ENCODE results near the gene PLCB4. TPM values are rescaled to one million over a fixed set of nuclear protein-coding genes. Genes with fewer than 3 reads are reported as not detected.

PLCB4 gene
- polyA plus RNA-seq, 3 donors: not detected

GRCh38 chr20:9457136-9457535 is 388.2 kb downstream of the PLCB4 start:
- Mint-ChIP-seq H3K27ac (peak overlapping the region in 3 of 7 donors; percentile 45 to 83 (median 45)), H3K36me3 (peaks cover 0 to 3% of the 10 kb centered on the region in 2 donors), H3K9me3 (peaks cover 0 to 8% (median 0%) of the 10 kb centered on the region in 7 donors), H3K4me1 (peaks cover 49% of the 10 kb centered on the region), H3K4me3 (peak overlapping the region in 1 of 2 donors; percentile 68), H3K27me3 (ENCODE audit: low read depth in 3 of 3) (peaks cover 0 to 1% (median 0%) of the 10 kb centered on the region in 3 donors)
- peak; percentile 14 to 63 (median 40) for DNase-seq
- no peaks in the 10 kb centered on the region for H4K20me1 ChIP-seq (ENCODE audit: insufficient read depth, low read length)
- H3K27ac ChIP-seq (ENCODE audit: low read depth in 1 of 2, low read length in 2 of 2): no peak overlapping the region
- intact Hi-C loops (cut with micrococcal nuclease): loop anchor here in 1 of 2 donors (5.0 kb wide), 1 partner anchor 50 kb away; no protein-coding TSS in a partner anchor
- H3K79me2 ChIP-seq (ENCODE audit: insufficient read depth, low read length): no peaks in the 10 kb centered on the region
- H3K36me3 ChIP-seq (replicated peaks in 1 of 2; ENCODE audit: control insufficient read depth in 1 of 2, insufficient read depth in 2 of 2, low read length in 2 of 2): no peaks in the 10 kb centered on the region
- H3K9ac ChIP-seq (ENCODE audit: insufficient read depth, low read length, poor library complexity, severe bottlenecking): no peak overlapping the region
- H2AFZ ChIP-seq (ENCODE audit: insufficient read depth, low read depth, low read length, poor library complexity, severe bottlenecking): no peak overlapping the region
- H3K4me1 ChIP-seq (ENCODE audit: control insufficient read depth in 1 of 2, insufficient read depth in 2 of 2, low read length in 2 of 2): peaks cover 33 to 52% of the 10 kb centered on the region in 2 donors
- no peak for TF ChIP-seq CTCF (IDR thresholded peaks at IDR 0.05)
- peak overlapping the region in 1 of 3 experiments; percentile 47 for H3K4me3 ChIP-seq (replicated peaks in 1 of 3; ENCODE audit: low read depth in 2 of 3, low read length in 3 of 3)
- no CpG with 5 or more reads among the region's 2 CpGs for WGBS (ENCODE audit: insufficient coverage)
- peak overlapping the region; percentile 42 for H3K4me2 ChIP-seq (replicated peaks; ENCODE audit: extremely low read depth, low read length, poor library complexity, severe bottlenecking)
- no peaks in the 10 kb centered on the region for H3K27me3 ChIP-seq (ENCODE audit: control insufficient read depth in 2 of 2, insufficient read depth in 2 of 2, low read length in 2 of 2)
- H3K9me3 ChIP-seq (replicated peaks in 1 of 2; ENCODE audit: control insufficient read depth in 1 of 2, insufficient read depth in 1 of 2, low read length in 2 of 2): peaks cover 0 to 7% of the 10 kb centered on the region in 2 donors

DNA sequence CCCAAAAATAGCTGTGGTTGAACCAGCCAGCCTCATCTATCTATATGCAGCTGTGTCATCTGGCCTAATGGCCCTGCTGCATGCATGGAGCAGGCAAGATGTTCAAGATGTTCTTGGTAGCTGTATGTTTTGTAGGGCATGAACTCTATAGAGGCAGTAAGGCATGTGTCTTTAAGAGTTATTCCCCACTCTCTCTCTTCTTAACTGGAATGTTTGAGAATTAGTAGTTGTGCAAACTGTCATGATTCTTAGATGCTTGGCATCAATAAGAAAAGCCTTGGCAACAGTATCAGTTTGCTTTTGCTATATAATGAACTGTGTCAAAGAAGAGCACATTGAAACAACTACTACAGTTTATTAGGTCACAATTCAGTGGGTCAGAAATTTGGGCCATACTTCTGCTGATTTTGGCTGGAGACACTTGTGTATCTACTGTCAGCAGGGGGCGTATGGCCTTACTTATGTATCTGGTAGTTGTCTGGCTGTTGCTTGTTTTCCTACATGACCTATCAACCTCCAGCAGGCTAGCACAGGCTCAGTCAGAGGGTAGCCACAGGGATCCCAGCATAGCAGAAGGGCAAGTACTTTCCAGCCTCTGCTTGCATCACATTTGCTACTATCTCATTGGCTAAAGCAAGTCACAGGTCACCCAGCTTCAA is 389.4 kb downstream of the PLCB4 start:
- WGBS (ENCODE audit: insufficient coverage): no CpG with 5 or more reads among the region's 1 CpG

More for the DNA sequence above, 389.4 kb downstream of the PLCB4 start:
- no peak overlapping the region for H3K4me2 ChIP-seq (replicated peaks; ENCODE audit: extremely low read depth, low read length, poor library complexity, severe bottlenecking)
- no peaks in the 10 kb centered on the region for H4K20me1 ChIP-seq (ENCODE audit: insufficient read depth, low read length)
- H3K79me2 ChIP-seq (ENCODE audit: insufficient read depth, low read length): no peaks in the 10 kb centered on the region
- peaks cover 0 to 7% of the 10 kb centered on the region in 2 donors for H3K9me3 ChIP-seq (replicated peaks in 1 of 2; ENCODE audit: control insufficient read depth in 1 of 2, insufficient read depth in 1 of 2, low read length in 2 of 2)
- intact Hi-C loops (cut with micrococcal nuclease): loop anchor here in 1 of 2 donors (5.0 kb wide), 1 partner anchor 49 kb away; no protein-coding TSS in a partner anchor
- H2AFZ ChIP-seq (ENCODE audit: insufficient read depth, low read depth, low read length, poor library complexity, severe bottlenecking): no peak overlapping the region
- peak; percentile 33 to 63 (median 40) for DNase-seq
- no peak overlapping the region for H3K9ac ChIP-seq (ENCODE audit: insufficient read depth, low read length, poor library complexity, severe bottlenecking)
- TF ChIP-seq CTCF (IDR thresholded peaks at IDR 0.05): peak; percentile 49
- peaks cover 0 to 4% (median 3%) of the 10 kb centered on the region in 3 donors for H3K27me3 Mint-ChIP-seq (ENCODE audit: low read depth in 3 of 3)
- no peaks in the 10 kb centered on the region for H3K27me3 ChIP-seq (ENCODE audit: control insufficient read depth in 2 of 2, insufficient read depth in 2 of 2, low read length in 2 of 2)
- H3K4me1 ChIP-seq (ENCODE audit: control insufficient read depth in 1 of 2, insufficient read depth in 2 of 2, low read length in 2 of 2): peaks cover 33 to 52% of the 10 kb centered on the region in 2 donors
- peaks cover 48% of the 10 kb centered on the region for H3K4me1 Mint-ChIP-seq
- no peaks in the 10 kb centered on the region for H3K36me3 ChIP-seq (replicated peaks in 1 of 2; ENCODE audit: control insufficient read depth in 1 of 2, insufficient read depth in 2 of 2, low read length in 2 of 2)
- no peak overlapping the region for H3K4me3 ChIP-seq (replicated peaks in 1 of 3; ENCODE audit: low read depth in 2 of 3, low read length in 3 of 3)
- no peak overlapping the region for H3K4me3 Mint-ChIP-seq
- no peak overlapping the region for H3K27ac ChIP-seq (ENCODE audit: low read depth in 1 of 2, low read length in 2 of 2)
- peaks cover 0 to 7% of the 10 kb centered on the region in 2 donors for H3K36me3 Mint-ChIP-seq
- peaks cover 0 to 11% (median 3%) of the 10 kb centered on the region in 7 donors for H3K9me3 Mint-ChIP-seq
- H3K27ac Mint-ChIP-seq: no peak overlapping the region

Measured in CD14-positive monocyte (primary cell).